ENCODE measurements around the gene RAB40B. TPM values are rescaled to one million over a fixed set of nuclear protein-coding genes. Genes with fewer than 3 reads are reported as not detected.

Gene RAB40B
- total RNA-seq, 6 experiments from 2014 or later, result 8.0 to 14.8 (median 9.3) TPM

- H3K9me3 Mint-ChIP-seq, result peaks cover 29% of the 10 kb centered on the region
- H3K27ac Mint-ChIP-seq, result no peak overlapping the region
- peak overlapping the region; percentile 60 for H3K4me3 Mint-ChIP-seq
- no peak for TF ChIP-seq CTCF (IDR thresholded peaks at IDR 0.05)
- peaks cover 6% of the 10 kb centered on the region; the same call in 1 of the 2 replicates for H3K4me1 Mint-ChIP-seq (ENCODE audit: low read depth)
- DNase-seq, result no peak
- H3K36me3 Mint-ChIP-seq (ENCODE audit: low read depth), result peaks cover 20% of the 10 kb centered on the region
- H3K27me3 Mint-ChIP-seq (ENCODE audit: insufficient read depth), result peaks cover 7% of the 10 kb centered on the region
Measured at GRCh38 chr17:82696916-82697807, 1.3 kb downstream of the RAB40B start.

- Mint-ChIP-seq H3K27ac (no peak overlapping the region), H3K36me3 (ENCODE audit: low read depth) (peaks cover 20% of the 10 kb centered on the region), H3K4me3 (peak overlapping the region; percentile 30; the same call in 1 of the 2 replicates), H3K4me1 (ENCODE audit: low read depth) (peaks cover 6% of the 10 kb centered on the region; the same call in 1 of the 2 replicates), H3K27me3 (ENCODE audit: insufficient read depth) (peaks cover 2% of the 10 kb centered on the region), H3K9me3 (peaks cover 29% of the 10 kb centered on the region)
- no peak for DNase-seq
- TF ChIP-seq CTCF (IDR thresholded peaks at IDR 0.05), result no peak
Measured at GRCh38 chr17:82696259-82696658, 2.2 kb downstream of the RAB40B start.

GRCh38 chr17:82694647-82695046 lies 3.9 kb downstream of the RAB40B start:
- no peak for DNase-seq
- Mint-ChIP-seq H3K27me3 (ENCODE audit: insufficient read depth) (no peaks in the 10 kb centered on the region; the same call in none of the 2 replicates), H3K9me3 (peaks cover 29% of the 10 kb centered on the region), H3K36me3 (ENCODE audit: low read depth) (peaks cover 20% of the 10 kb centered on the region), H3K4me1 (ENCODE audit: low read depth) (peaks cover 5% of the 10 kb centered on the region; the same call in 1 of the 2 replicates), H3K27ac (no peak overlapping the region), H3K4me3 (no peak overlapping the region)
- no peak for TF ChIP-seq CTCF (IDR thresholded peaks at IDR 0.05)

GRCh38 chr17:82693168-82693867 lies 5.2 kb downstream of the RAB40B start:
- Mint-ChIP-seq H3K36me3 (ENCODE audit: low read depth) (peaks cover 20% of the 10 kb centered on the region), H3K4me3 (no peak overlapping the region), H3K27me3 (ENCODE audit: insufficient read depth) (peaks cover 1% of the 10 kb centered on the region), H3K9me3 (peaks cover 29% of the 10 kb centered on the region), H3K4me1 (ENCODE audit: low read depth) (no peaks in the 10 kb centered on the region), H3K27ac (no peak overlapping the region)
- no peak for TF ChIP-seq CTCF (IDR thresholded peaks at IDR 0.05)
- DNase-seq, result no peak

- Mint-ChIP-seq H3K4me3 (no peak overlapping the region), H3K4me1 (ENCODE audit: low read depth) (peaks cover 3% of the 10 kb centered on the region), H3K9me3 (peaks cover 29% of the 10 kb centered on the region), H3K27me3 (ENCODE audit: insufficient read depth) (peaks cover 1% of the 10 kb centered on the region), H3K27ac (no peak overlapping the region), H3K36me3 (ENCODE audit: low read depth) (peaks cover 20% of the 10 kb centered on the region)
- TF ChIP-seq CTCF (IDR thresholded peaks at IDR 0.05), result no peak
- DNase-seq, result no peak
Measured at GRCh38 chr17:82692268-82692667, 6.2 kb downstream of the RAB40B start.
